ENCODE results near the gene ADRA2C.
"Not testable (repeated sequence)": the region's sequence is repeated elsewhere in the genome, so short reads cannot be mapped to it uniquely, and the experiment has no call there.

ADRA2C gene

DNA sequence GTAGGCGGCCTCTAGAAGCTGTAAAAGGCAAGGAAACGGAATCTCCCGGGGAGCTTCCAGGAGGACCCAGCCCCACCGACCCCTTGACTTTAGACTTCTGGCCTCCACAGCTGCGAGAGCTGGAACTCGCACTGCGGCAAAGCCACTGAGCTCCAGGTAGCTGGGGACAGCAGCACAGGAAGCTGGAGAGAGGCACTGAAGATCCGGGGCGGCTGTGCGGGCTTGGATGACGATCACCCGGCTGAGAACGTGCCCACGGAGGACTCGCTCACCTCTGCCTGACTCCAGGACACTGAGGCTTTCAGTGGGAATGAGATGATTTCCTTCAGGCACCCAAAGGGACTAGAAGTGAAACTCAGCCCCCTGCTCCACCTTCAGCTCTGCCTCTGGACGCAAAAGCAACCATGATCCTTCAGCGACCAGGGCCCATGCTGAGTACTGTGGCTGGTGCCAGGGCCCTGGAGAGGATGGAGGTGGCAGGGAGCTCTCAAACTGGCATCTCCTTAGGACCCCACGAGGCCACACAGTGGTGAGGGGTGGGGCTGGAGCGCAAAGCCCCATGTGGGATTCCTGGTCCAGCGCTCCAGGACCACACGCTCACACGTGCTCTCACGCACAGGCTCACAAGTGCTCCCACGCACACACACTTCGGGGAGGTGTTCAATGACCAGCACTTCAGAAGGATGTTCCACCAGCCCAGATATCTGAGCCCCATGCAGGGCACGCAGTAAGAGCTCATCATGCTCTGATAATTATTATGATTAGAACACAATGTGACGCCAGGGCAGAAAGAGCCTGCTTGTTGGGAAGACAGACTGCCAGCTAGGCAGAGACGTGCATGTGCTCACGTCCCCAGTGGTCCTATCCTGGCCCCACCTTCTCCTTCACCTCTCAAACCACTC is 47.2 kb downstream of the ADRA2C start:
- DNase-seq (ENCODE audit: low read depth in 2 of 2), result no peak

DNA sequence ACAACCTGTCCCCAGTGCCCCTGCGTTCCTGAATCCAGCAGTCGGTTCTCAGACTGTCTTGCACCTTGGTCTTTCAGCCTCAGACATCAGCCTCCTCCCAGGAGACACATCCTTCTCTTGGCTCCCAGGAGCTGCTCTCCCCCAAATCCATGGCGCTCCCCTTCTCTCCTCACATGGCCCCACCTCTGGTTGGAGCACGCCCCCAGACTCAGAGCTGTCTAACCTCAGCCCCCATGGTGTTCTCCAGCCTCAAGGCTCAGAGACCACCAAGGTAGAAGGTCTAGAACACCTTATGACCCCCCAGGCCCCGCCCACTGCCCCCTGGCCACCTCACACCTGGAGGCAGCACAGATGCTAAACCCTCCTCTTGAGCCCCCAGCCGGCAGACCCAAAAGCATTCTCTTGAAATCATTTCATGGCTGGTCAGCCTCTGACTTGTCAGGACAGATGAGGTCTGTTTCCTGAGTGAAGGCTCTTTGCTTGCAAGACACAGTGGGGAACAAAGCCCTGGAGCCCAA is 47.9 kb downstream of the ADRA2C start:
- no peak for DNase-seq (ENCODE audit: low read depth in 2 of 2)

DNA sequence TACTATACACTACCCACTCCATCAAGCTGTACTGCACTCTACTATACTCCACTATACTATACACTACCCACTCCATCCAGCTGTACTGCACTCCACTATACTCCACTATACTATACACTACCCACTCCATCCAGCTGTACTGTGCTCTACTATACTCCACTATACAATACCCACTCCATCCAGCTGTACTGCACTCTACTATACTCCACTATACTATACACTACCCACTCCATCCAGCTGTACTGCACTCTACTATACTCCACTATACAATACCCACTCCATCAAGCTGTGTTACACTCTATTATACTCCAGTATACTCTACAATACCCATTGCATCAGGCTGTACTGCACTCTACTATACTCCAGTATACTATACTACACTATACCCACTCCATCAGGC is 48.7 kb downstream of the ADRA2C start:
- not testable (repeated sequence) for DNase-seq (ENCODE audit: low read depth in 2 of 2)

GRCh38 chr4:3816256-3816825 is 50.2 kb downstream of the ADRA2C start:
- no peak for DNase-seq (ENCODE audit: low read depth in 2 of 2)

DNA sequence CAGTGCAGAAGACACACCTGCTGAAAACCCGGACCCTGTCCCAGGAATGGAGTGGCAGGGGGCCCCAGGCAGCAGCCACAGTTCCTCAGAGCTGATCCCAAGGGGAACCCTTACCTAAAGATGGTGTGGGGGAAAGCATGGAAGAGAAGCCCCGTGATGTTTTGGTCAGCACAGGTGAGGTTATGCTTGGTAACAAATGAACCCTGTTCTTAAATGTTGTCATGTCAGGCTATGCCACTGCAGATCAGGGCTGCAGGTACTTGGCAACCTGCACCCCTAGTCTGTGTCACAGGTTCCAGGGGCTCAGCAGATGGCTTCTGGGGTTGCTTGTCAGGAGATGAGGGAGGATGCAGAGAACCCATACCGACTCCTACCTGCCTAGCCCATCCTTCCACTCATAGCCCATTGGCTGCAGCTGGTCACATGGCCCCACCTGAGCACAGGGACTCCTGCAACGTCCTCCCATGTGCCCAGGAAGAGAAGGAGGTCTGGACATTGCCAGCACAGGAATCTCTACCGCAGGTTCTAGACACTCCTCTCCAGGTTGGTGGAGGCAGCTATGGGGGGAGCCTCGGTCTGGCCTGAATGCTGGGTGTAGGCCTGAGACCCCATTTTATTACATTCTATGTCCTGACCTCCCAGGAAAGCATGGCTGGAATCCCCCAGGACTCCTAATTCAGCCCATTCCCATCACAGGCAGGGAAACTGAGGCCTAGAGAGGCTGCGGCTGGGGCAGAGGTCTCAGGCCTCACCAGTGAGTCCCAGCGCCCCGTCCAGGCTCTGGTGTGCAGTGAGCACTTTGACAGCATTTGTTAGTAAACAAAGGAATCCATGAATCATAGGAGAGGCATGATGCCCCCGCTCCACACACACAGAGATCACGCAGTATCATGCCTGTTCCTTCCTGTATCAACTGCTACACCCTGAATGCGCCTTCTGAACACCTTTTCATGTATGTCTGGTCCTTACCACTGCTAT is 51.1 kb downstream of the ADRA2C start:
- DNase-seq (ENCODE audit: low read depth in 2 of 2), result no peak
